Fibroblast of lung (primary cell): Measurements from ENCODE around the gene CAP1. TPM values are rescaled to one million over a fixed set of nuclear protein-coding genes. Genes with fewer than 3 reads are reported as not detected.

Experiments used
- DNase-seq, 2 donors: peaks; one replicate each; pipeline versions ENCODE4 v3.0.0 to v3.0.0-alpha.2; 2010; ENCODE audit warnings: low read depth in 2 of 2
- H2AFZ ChIP-seq: 2 replicates; pipeline ENCODE4 v1.5.1; 2012; ENCODE audit warnings: low read length, control low read depth, inconsistent platforms
- H3K27ac ChIP-seq: 2 replicates; pipeline ENCODE4 v1.5.1; 2011; ENCODE audit warnings: low read length, control low read depth; ENCODE audit not compliant: insufficient read depth
- H3K27me3 ChIP-seq: 2 replicates; pipeline ENCODE4 v1.5.1; 2011; ENCODE audit warnings: mild to moderate bottlenecking, low read length; ENCODE audit not compliant: control insufficient read depth, insufficient read depth
- H3K36me3 ChIP-seq: 2 replicates; pipeline ENCODE4 v1.5.1; 2011; ENCODE audit warnings: low read length; ENCODE audit not compliant: control insufficient read depth, insufficient read depth
- H3K4me1 ChIP-seq: 2 replicates; pipeline ENCODE4 v1.5.1; 2011; ENCODE audit warnings: low read length; ENCODE audit not compliant: control insufficient read depth, insufficient read depth; ENCODE audit errors: extremely low read depth
- H3K4me2 ChIP-seq: 2 replicates; pipeline ENCODE4 v1.5.1; 2011; ENCODE audit warnings: low read length, control low read depth; ENCODE audit not compliant: insufficient read depth; ENCODE audit errors: extremely low read depth
- H3K4me3 ChIP-seq, 4 experiments: fragments of 200-600 bp in 1 of 4; sonication (generic) in 1 of 4; replicated peaks in 1 of 4; 2 replicates each; pipeline ENCODE4 v1.5.1; 2011 to 2016; ENCODE audit warnings: low read length in 4 of 4, low read depth in 3 of 4, mild to moderate bottlenecking in 3 of 4, control low read depth in 2 of 4, inconsistent platforms in 1 of 4, mixed read lengths in 1 of 4; ENCODE audit not compliant: insufficient read depth in 1 of 4; ENCODE audit errors: control extremely low read depth in 1 of 4
- H3K79me2 ChIP-seq: 2 replicates; pipeline ENCODE4 v1.5.1; 2012; ENCODE audit warnings: mild to moderate bottlenecking, low read length, inconsistent platforms; ENCODE audit not compliant: control insufficient read depth, insufficient read depth
- H3K9ac ChIP-seq: 2 replicates; pipeline ENCODE4 v1.5.1; 2011; ENCODE audit warnings: mild to moderate bottlenecking, low read length, control low read depth; ENCODE audit not compliant: insufficient read depth
- H3K9me3 ChIP-seq: 2 replicates; pipeline ENCODE4 v1.5.1; 2012; ENCODE audit warnings: low read depth, low read length; ENCODE audit not compliant: control insufficient read depth, insufficient read depth
- H4K20me1 ChIP-seq: 2 replicates; pipeline ENCODE4 v1.5.1; 2011; ENCODE audit warnings: low read length; ENCODE audit not compliant: control insufficient read depth, insufficient read depth; ENCODE audit errors: extremely low read depth
- CTCF ChIP-seq, 2 donors: IDR thresholded peaks in 1 of 2; conservative IDR thresholded peaks in 1 of 2; 1 replicate in 1 of 2; 2 replicates in 1 of 2; pipeline ENCODE4 v1.5.1; 2011 to 2012; ENCODE audit warnings: low read length in 2 of 2, control low read depth in 1 of 2, inconsistent platforms in 1 of 2, low read depth in 1 of 2, mild to moderate bottlenecking in 1 of 2
- EZH2 ChIP-seq: IDR thresholded peaks from 2 replicates; pipeline ENCODE4 v1.5.1; 2012; ENCODE audit warnings: low read length, control low read depth, mild to moderate bottlenecking; ENCODE audit errors: missing control alignments
- polyA plus RNA-seq, 2 donors: library from polyadenylated mRNA; depleted of rRNA in 1 of 2; stranded (reverse) in 1 of 2; unstranded in 1 of 2; fragments of >200 nt; gene quantifications; 2 replicates each; pipeline ENCODE4 v1.2.1, GENCODE V29; 2011 to 2012; ENCODE audit warnings: missing spikeins in 1 of 2
- total RNA-seq: library from RNA; depleted of rRNA; stranded (reverse); fragments of >200 nt; gene quantifications from 2 replicates; pipeline ENCODE4 v1.2.1, GENCODE V29; 2014

CAP1 gene
- total and polyA plus RNA-seq, 2 donors (not counting 1 experiment from before 2014, with no cell fraction given) = 352 to 836 TPM

DNA sequence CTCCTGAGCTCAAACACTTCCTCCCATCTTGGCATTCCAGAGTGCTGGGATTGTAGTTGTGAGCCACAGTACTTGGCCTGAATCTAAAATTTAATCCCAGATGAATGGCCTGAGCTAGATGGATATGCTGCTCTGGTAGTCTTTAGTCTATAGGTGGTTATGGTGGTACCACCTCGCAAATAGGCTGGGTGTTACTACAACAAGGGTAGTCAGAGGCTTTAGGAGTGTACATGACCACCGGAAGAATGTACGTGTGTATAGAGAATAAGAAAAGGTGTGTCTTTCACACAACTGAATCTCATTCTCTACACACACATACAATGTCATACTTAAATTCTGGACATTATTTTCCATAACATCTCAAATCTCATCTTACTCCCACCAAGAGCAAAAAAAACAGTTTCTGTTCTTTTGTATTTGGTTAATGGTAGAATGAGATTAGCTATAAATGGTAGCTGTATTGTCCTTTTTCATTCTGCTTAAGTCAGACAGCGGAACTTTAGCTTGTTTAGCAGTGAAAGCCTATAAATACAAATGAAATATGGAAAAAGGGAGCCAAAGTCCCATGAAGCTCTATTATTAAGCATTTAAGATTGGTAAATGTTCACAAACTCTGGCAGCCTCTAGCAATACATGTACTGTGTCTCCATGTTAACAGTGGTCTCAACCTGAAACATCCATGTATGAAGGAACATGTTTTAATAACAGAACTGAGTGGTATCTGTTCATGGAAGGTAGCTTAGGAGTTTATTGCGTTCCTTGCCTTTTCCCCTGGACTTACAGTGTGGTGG is 16.2 kb downstream of the CAP1 start:
- no peak overlapping the region for H2AFZ ChIP-seq
- DNase-seq = no peak
- no peaks in the 10 kb centered on the region for H3K27me3 ChIP-seq
- peaks cover 4% of the 10 kb centered on the region for H4K20me1 ChIP-seq
- H3K9me3 ChIP-seq = no peaks in the 10 kb centered on the region
- TF ChIP-seq EZH2 (no peak), CTCF (conservative IDR thresholded peaks at IDR 0.05 in 1 of 2, IDR thresholded peaks at IDR 0.05 in 1 of 2; ENCODE audit: low read depth in 1 of 2, low read length in 2 of 2) (no peak)
- no peak overlapping the region for H3K27ac ChIP-seq
- no peak overlapping the region for H3K9ac ChIP-seq
- H3K4me1 ChIP-seq = no peaks in the 10 kb centered on the region
- H3K79me2 ChIP-seq = peaks cover 79% of the 10 kb centered on the region
- no peak overlapping the region for H3K4me2 ChIP-seq
- H3K4me3 ChIP-seq = no peak overlapping the region
- H3K36me3 ChIP-seq = peaks cover 1% of the 10 kb centered on the region

- H3K79me2 ChIP-seq = peaks cover 73% of the 10 kb centered on the region
- H3K9me3 ChIP-seq = no peaks in the 10 kb centered on the region
- no peak overlapping the region for H3K4me3 ChIP-seq
- H3K9ac ChIP-seq = no peak overlapping the region
- H4K20me1 ChIP-seq = peaks cover 4% of the 10 kb centered on the region
- no peaks in the 10 kb centered on the region for H3K4me1 ChIP-seq
- TF ChIP-seq CTCF (conservative IDR thresholded peaks at IDR 0.05 in 1 of 2, IDR thresholded peaks at IDR 0.05 in 1 of 2; ENCODE audit: low read depth in 1 of 2, low read length in 2 of 2) = no peak
- no peak for TF ChIP-seq EZH2
- peaks cover 3% of the 10 kb centered on the region for H3K36me3 ChIP-seq
- no peak overlapping the region for H2AFZ ChIP-seq
- H3K27ac ChIP-seq = no peak overlapping the region
- DNase-seq = no peak
- no peak overlapping the region for H3K4me2 ChIP-seq
- no peaks in the 10 kb centered on the region for H3K27me3 ChIP-seq
Observed at GRCh38 chr1:40057310-40058030, 16.9 kb downstream of the CAP1 start.

DNA sequence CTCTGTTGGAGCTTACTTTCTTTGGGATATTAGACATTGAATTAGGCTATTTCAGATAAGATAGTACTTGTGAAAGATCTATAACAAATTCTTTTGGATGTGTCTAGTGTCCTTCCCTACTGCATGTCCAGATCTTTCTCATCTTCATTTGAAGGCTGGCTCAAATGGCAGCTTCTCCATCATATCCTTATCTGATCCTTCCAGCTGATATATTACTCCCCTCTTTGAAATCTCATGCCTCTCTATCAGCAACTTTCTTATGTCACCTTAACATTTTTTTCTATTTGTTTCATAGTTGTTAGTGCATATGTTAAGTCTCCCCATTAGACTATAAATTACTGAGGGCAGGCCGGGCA is 17.5 kb downstream of the CAP1 start:
- Histone ChIP-seq H3K27ac (no peak overlapping the region), H3K9ac (no peak overlapping the region), H3K79me2 (peaks cover 71% of the 10 kb centered on the region), H3K9me3 (no peaks in the 10 kb centered on the region), H4K20me1 (peaks cover 4% of the 10 kb centered on the region), H2AFZ (no peak overlapping the region), H3K36me3 (peaks cover 5% of the 10 kb centered on the region), H3K4me3 (no peak overlapping the region), H3K4me2 (no peak overlapping the region), H3K4me1 (no peaks in the 10 kb centered on the region), H3K27me3 (no peaks in the 10 kb centered on the region)
- TF ChIP-seq CTCF (conservative IDR thresholded peaks at IDR 0.05 in 1 of 2, IDR thresholded peaks at IDR 0.05 in 1 of 2; ENCODE audit: low read depth in 1 of 2, low read length in 2 of 2) (no peak), EZH2 (no peak)
- DNase-seq = no peak
